LNCaP clone FGC (cell line): Measurements from ENCODE around the gene KRTAP20-3.

ENCODE experiments used
- DNase-seq: peaks from one replicate; pipeline ENCODE4 v3.0.0-alpha.2; 2011; ENCODE audit warnings: low read depth
- H3K4me3 ChIP-seq: 2 replicates; pipeline ENCODE4 v1.5.1; 2011; ENCODE audit warnings: mild to moderate bottlenecking, low read depth, low read length, control low read depth
- CTCF ChIP-seq: IDR thresholded peaks from 2 replicates; pipeline ENCODE4 v1.5.1; 2012; ENCODE audit warnings: mild to moderate bottlenecking; ENCODE audit not compliant: control insufficient read depth, insufficient read depth; ENCODE audit errors: extremely low read depth

KRTAP20-3 gene

DNA sequence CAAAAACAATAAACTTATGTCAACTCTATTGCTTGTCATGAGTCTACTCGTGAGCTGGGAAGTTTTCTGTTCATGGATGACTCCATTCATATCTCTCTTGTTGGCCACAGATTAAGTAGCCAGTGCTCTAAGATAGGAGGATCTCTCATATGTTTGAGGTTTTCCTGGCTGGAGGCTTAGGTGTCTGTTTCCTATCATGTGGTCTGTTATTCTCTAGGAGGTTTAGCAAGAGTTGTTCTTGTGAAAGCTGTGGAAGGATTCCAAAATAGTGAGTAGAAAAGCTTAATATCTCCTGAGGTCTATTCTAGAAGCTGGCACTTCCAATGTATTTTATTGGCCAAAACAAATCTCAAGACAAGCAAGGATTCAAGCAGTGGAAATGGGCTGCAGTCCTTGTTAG is 13.5 kb upstream of the KRTAP20-3 start:
- H3K4me3 ChIP-seq, result no peak overlapping the region
- DNase-seq, result no peak
- TF ChIP-seq CTCF, result no peak

DNA sequence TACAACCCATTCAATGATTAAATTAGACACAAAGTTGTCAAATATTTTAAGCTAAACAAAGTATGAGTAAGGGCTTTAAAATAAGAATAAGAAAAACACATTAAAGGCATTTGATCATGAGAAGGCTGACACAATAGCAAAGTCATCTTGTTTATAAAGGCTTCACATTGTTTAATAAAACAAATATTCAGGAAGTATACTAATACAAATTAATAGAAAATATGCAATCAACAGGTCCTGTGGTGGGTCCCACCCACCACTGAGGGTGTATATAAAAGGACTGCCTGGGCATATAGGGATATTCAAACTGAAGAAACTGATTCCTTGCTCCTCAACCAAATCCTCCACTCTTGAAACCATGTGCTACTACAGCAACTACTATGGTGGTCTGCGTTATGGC is 7.8 kb upstream of the KRTAP20-3 start, which contains the start of gene KRTAP20-2:
TSS of gene KRTAP20-2 (plus strand) at position 301 of the 400 bp plus-strand sequence. CDS start at position 359, 58 bp downstream.
- no peak for TF ChIP-seq CTCF
- no peak for DNase-seq
- H3K4me3 ChIP-seq, result no peak within 1 kb of the TSS

DNA sequence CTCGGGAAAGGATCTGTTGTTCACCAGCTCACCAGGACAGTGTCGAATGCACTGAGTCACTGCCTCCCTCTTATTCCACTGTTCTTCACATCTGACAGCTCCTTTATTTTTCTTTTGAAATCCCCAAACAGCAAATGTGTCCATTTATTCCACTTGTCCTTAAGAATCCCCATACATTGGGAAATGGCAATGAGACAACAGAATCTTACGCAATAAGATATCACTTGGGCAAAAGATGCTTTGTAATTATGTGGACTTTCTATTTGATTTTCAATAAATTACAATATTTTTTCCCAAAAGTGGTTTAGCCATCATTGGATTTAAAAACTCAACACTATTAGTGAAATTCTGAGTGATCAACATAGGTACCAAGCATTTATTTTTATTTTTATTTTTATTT is 4.0 kb upstream of the KRTAP20-3 start:
- DNase-seq, result no peak
- no peak for TF ChIP-seq CTCF
- H3K4me3 ChIP-seq, result no peak overlapping the region

GRCh38 chr21:30646904-30647414 is 4.3 kb downstream of the KRTAP20-3 start:
- no peak for DNase-seq
- H3K4me3 ChIP-seq, result no peak overlapping the region
- no peak for TF ChIP-seq CTCF

GRCh38 chr21:30652891-30653290 is 10.2 kb downstream of the KRTAP20-3 start:
- no peak for TF ChIP-seq CTCF
- H3K4me3 ChIP-seq, result no peak overlapping the region
- DNase-seq, result no peak

GRCh38 chr21:30668776-30669175 is 26.1 kb downstream of the KRTAP20-3 start:
- TF ChIP-seq CTCF, result no peak
- DNase-seq, result no peak
- H3K4me3 ChIP-seq, result no peak overlapping the region

DNA sequence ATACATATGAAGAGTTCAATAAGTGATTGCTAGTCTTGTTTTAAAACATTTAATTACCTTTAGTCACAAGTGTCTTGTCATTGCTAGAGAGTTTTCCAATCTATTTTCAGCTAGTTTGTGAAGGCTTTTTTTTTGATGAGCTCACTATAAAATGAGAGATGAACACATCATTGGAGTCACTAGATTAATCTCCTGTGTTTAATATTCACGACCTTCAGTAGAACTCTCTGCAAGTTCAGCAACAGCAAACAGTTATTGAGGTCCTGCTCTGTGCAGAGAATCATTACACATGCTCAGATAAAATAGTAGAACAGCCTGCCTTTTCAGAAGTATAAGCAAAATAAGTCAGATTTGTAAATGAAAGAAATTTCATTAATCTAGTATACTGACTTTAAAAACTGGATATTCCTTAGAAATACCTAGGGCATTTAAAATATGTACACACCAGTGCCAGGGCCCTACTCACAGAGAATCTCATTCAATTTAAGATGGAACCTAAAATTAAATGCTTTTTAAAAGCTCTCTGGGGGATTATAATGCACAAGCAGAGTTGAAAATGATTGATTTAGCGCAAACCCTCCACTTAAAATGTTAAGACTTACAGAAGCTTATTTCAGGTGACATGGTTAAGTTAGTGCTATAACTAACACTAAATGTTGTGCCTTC is 30.5 kb downstream of the KRTAP20-3 start:
- TF ChIP-seq CTCF, result no peak
- no peak for DNase-seq
- no peak overlapping the region for H3K4me3 ChIP-seq
